GM13977 (cell line): ENCODE results near the gene MRPL49.

Source experiments
- DNase-seq: peaks from one replicate; pipeline ENCODE4 v3.0.0; 2012; ENCODE audit warnings: low spot score
- in situ Hi-C: fragments of 300-500 bp; cut with MboI; formaldehyde crosslinking; loops from one replicate; pipeline ENCODE4 v1.12.0; 2022; ENCODE audit warnings: low sequenced_read_pairs, low pct_unique_long_range_greater_than_20kb, mixed read lengths, inconsistent platforms; ENCODE audit not compliant: unreplicated experiment
- TF ChIP-seq, protein P1 (sequence below): IDR thresholded peaks from 2 replicates; pipeline ENCODE4 v1.5.1; 2012; ENCODE audit warnings: mild to moderate bottlenecking, control low read depth; ENCODE audit not compliant: insufficient read depth; ENCODE audit errors: extremely low read depth, missing control alignments

Gene MRPL49

DNA sequence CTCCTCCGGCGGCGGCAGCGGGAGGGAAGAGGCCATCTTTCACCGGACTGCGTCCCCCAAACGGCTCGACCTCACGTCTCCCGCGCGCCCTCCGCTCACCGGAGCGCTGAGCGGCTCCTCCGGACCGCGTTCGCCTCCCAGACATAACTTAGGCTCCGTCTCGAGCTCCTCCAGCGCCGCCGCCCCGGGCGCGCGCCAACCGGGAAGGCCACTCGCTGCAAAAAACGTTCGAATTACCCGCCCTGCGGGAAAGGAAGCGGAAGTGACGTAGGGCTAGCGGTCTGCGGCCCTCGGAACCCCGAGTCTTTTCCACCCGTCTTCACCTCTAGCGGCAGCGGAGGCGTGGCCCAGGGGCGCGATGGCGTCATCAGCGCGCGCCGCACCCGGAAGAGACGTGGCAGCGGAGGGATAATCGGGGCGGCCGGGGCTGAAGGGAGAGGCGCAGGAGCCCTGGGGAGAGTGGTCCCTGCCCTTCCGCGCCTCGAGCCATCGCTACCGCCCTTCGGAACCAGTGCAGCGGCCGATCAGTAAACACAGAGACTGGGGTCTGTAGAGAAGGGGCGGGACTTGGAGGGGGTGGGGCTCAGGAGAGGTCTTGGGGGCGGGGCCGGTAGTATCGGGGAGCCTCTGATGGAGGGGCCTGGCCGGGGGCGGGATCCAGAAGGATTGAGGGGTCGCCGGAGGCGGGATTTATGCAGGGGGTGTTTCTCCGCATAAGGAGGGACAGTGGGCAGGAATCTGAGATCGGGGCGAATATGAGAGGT, 38.1 kb upstream of the MRPL49 start, which contains the start of the genes CDCA5 and ZFPL1:
Gene CDCA5 (minus strand): TSS at position 207 of the 764 bp plus-strand sequence. CDS start 62 bp downstream, at position 145.
Gene ZFPL1 (plus strand): TSS at position 389 of the 764 bp plus-strand sequence. CDS start 477 bp downstream, outside the sequence.
- peak; percentile 99 for DNase-seq

DNA sequence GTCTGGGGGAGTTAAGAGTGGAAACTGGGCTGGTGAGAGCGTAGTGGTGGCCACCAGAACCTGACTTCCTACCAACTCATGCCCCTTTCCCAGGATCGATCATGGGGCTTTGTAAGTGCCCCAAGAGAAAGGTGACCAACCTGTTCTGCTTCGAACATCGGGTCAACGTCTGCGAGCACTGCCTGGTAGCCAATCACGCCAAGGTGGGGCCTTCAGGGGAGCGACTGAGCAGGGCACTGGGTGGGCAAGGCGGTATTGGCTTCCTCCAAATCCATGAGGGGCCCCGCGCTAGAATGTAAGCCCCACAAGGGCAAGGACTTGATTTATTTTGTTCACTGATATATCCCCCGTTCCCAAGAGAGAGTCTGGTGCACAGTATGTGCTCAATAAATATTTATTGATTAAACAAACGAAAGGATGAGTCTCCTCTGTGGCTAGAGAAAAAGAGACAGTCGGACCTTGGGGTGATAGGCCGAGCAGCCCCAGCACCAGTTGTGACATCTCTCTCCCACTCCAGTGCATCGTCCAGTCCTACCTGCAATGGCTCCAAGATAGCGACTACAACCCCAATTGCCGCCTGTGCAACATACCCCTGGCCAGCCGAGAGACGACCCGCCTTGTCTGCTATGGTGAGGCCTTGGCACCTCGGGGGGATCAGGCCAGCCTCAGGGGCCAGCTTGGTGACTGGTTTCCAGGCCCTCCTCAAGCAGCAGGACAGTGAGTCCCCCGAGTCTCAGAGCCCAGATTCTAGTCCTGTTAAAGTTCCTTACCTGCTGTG, 37.3 kb upstream of the MRPL49 start:
- TF ChIP-seq, protein P1, sequence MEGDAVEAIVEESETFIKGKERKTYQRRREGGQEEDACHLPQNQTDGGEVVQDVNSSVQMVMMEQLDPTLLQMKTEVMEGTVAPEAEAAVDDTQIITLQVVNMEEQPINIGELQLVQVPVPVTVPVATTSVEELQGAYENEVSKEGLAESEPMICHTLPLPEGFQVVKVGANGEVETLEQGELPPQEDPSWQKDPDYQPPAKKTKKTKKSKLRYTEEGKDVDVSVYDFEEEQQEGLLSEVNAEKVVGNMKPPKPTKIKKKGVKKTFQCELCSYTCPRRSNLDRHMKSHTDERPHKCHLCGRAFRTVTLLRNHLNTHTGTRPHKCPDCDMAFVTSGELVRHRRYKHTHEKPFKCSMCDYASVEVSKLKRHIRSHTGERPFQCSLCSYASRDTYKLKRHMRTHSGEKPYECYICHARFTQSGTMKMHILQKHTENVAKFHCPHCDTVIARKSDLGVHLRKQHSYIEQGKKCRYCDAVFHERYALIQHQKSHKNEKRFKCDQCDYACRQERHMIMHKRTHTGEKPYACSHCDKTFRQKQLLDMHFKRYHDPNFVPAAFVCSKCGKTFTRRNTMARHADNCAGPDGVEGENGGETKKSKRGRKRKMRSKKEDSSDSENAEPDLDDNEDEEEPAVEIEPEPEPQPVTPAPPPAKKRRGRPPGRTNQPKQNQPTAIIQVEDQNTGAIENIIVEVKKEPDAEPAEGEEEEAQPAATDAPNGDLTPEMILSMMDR: no peak
- DNase-seq: no peak
- in situ Hi-C loops: no loop called here

More for the DNA sequence above, 38.1 kb upstream of the MRPL49 start, which contains the start of the genes CDCA5 and ZFPL1:
- TF ChIP-seq, protein P1: no peak
- in situ Hi-C loops: no loop called here

- TF ChIP-seq, protein P1: no peak
- in situ Hi-C loops: no loop called here
- DNase-seq: no peak
Measured at GRCh38 chr11:65085446-65085845, 36.7 kb upstream of the MRPL49 start.

DNA sequence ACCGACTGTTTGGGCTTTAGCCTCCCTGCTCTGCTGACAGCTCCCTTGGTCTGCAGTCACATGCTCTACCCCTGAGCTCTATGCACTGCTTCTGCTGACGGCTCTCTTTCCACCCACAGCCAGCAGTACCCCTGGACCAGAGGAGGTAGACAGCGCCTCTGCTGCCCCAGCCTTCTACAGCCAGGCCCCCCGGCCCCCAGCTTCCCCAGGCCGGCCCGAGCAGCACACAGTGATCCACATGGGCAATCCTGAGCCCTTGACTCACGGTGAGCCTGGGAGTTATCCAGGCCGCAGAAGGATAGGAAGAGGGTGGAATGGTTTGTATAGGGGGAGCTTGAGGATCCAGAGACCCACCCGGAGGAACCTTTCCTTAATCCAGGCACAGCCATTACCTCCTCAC, 35.3 kb upstream of the MRPL49 start:
- TF ChIP-seq, protein P1: no peak
- no peak for DNase-seq
- in situ Hi-C loops: no loop called here

- TF ChIP-seq, protein P1: no peak
- in situ Hi-C loops: no loop called here
- DNase-seq: no peak
Measured at GRCh38 chr11:65087216-65087615, 34.9 kb upstream of the MRPL49 start.

GRCh38 chr11:65087827-65088226, 34.3 kb upstream of the MRPL49 start:
- no peak for DNase-seq
- TF ChIP-seq, protein P1: no peak
- in situ Hi-C loops: no loop called here
